ENCODE data around the gene DYNLRB2. TPM values are rescaled to one million over a fixed set of nuclear protein-coding genes. Genes with fewer than 3 reads are reported as not detected.

The DYNLRB2 gene
- total RNA-seq, 1 experiment from 2014 or later, result not detected

GRCh38 chr16:80570106-80570478 is 29.3 kb downstream of the DYNLRB2 start:
- no peak for DNase-seq
- Histone ChIP-seq H3K4me1 (no peaks in the 10 kb centered on the region), H3K27ac (no peak overlapping the region)

GRCh38 chr16:80573700-80574120 is 32.9 kb downstream of the DYNLRB2 start:
- no peak for DNase-seq
- Histone ChIP-seq H3K9me3 (replicated peaks) (no peaks in the 10 kb centered on the region), H3K4me3 (no peak overlapping the region), H3K4me1 (no peaks in the 10 kb centered on the region), H3K27me3 (no peaks in the 10 kb centered on the region), H3K36me3 (no peaks in the 10 kb centered on the region), H3K27ac (no peak overlapping the region)

More at GRCh38 chr16:80570106-80570478, 29.3 kb downstream of the DYNLRB2 start:
- no peaks in the 10 kb centered on the region for H3K9me3 ChIP-seq (replicated peaks)
- H3K27me3 ChIP-seq, result no peaks in the 10 kb centered on the region
- H3K4me3 ChIP-seq, result no peak overlapping the region
- H3K36me3 ChIP-seq, result no peaks in the 10 kb centered on the region

- Histone ChIP-seq H3K4me1 (no peaks in the 10 kb centered on the region), H3K9me3 (replicated peaks) (no peaks in the 10 kb centered on the region), H3K36me3 (no peaks in the 10 kb centered on the region), H3K27me3 (no peaks in the 10 kb centered on the region), H3K4me3 (no peak overlapping the region), H3K27ac (no peak overlapping the region)
- DNase-seq, result no peak
These were observed 35.6 kb downstream of the DYNLRB2 start for GRCh38 chr16:80576343-80576912.

- no peaks in the 10 kb centered on the region for H3K4me1 ChIP-seq
- H3K27ac ChIP-seq, result no peak overlapping the region
- no peaks in the 10 kb centered on the region for H3K27me3 ChIP-seq
- H3K4me3 ChIP-seq, result no peak overlapping the region
- no peaks in the 10 kb centered on the region for H3K36me3 ChIP-seq
- H3K9me3 ChIP-seq (replicated peaks), result no peaks in the 10 kb centered on the region
- no peak for DNase-seq
These were observed 36.9 kb downstream of the DYNLRB2 start for GRCh38 chr16:80577485-80578280.

- no peak overlapping the region for H3K27ac ChIP-seq
These were observed 39.5 kb downstream of the DYNLRB2 start for GRCh38 chr16:80580109-80580832.

GRCh38 chr16:80583466-80583865 is 42.7 kb downstream of the DYNLRB2 start:
- H3K36me3 ChIP-seq, result no peaks in the 10 kb centered on the region
- H3K4me3 ChIP-seq, result no peak overlapping the region
- H3K9me3 ChIP-seq (replicated peaks), result no peaks in the 10 kb centered on the region
- no peak for DNase-seq
- no peak overlapping the region for H3K27ac ChIP-seq
- H3K27me3 ChIP-seq, result no peaks in the 10 kb centered on the region
- no peaks in the 10 kb centered on the region for H3K4me1 ChIP-seq

More at GRCh38 chr16:80580109-80580832, 39.5 kb downstream of the DYNLRB2 start:
- Histone ChIP-seq H3K9me3 (replicated peaks) (no peaks in the 10 kb centered on the region), H3K36me3 (no peaks in the 10 kb centered on the region), H3K27me3 (no peaks in the 10 kb centered on the region), H3K4me1 (no peaks in the 10 kb centered on the region), H3K4me3 (no peak overlapping the region)
- no peak for DNase-seq

GRCh38 chr16:80585764-80586163 is 45.0 kb downstream of the DYNLRB2 start:
- Histone ChIP-seq H3K27ac (no peak overlapping the region), H3K9me3 (replicated peaks) (no peaks in the 10 kb centered on the region), H3K36me3 (no peaks in the 10 kb centered on the region), H3K4me1 (no peaks in the 10 kb centered on the region), H3K4me3 (no peak overlapping the region), H3K27me3 (no peaks in the 10 kb centered on the region)
- no peak for DNase-seq

GRCh38 chr16:80586476-80586875 is 45.7 kb downstream of the DYNLRB2 start:
- no peak for DNase-seq
- Histone ChIP-seq H3K27me3 (no peaks in the 10 kb centered on the region), H3K4me1 (no peaks in the 10 kb centered on the region), H3K9me3 (replicated peaks) (no peaks in the 10 kb centered on the region), H3K36me3 (no peaks in the 10 kb centered on the region), H3K4me3 (no peak overlapping the region), H3K27ac (no peak overlapping the region)

GRCh38 chr16:80587071-80587470 is 46.3 kb downstream of the DYNLRB2 start:
- no peak for DNase-seq
- H3K4me1 ChIP-seq, result no peaks in the 10 kb centered on the region
- H3K27ac ChIP-seq, result no peak overlapping the region

GRCh38 chr16:80591071-80591915 is 50.5 kb downstream of the DYNLRB2 start:
- peak in 1 of 2 experiments; percentile 17 for DNase-seq
- H3K9me3 ChIP-seq (replicated peaks), result no peaks in the 10 kb centered on the region

More at GRCh38 chr16:80587071-80587470, 46.3 kb downstream of the DYNLRB2 start:
- no peaks in the 10 kb centered on the region for H3K9me3 ChIP-seq (replicated peaks)
- H3K36me3 ChIP-seq, result no peaks in the 10 kb centered on the region
- no peak overlapping the region for H3K4me3 ChIP-seq
- no peaks in the 10 kb centered on the region for H3K27me3 ChIP-seq

GRCh38 chr16:80592273-80592672 is 51.5 kb downstream of the DYNLRB2 start:
- Histone ChIP-seq H3K4me1 (no peaks in the 10 kb centered on the region), H3K4me3 (no peak overlapping the region), H3K9me3 (replicated peaks) (no peaks in the 10 kb centered on the region), H3K27me3 (no peaks in the 10 kb centered on the region), H3K27ac (no peak overlapping the region), H3K36me3 (no peaks in the 10 kb centered on the region)
- DNase-seq, result no peak

More at GRCh38 chr16:80591071-80591915, 50.5 kb downstream of the DYNLRB2 start:
- no peaks in the 10 kb centered on the region for H3K36me3 ChIP-seq
- no peaks in the 10 kb centered on the region for H3K27me3 ChIP-seq
- H3K27ac ChIP-seq, result no peak overlapping the region
- no peak overlapping the region for H3K4me3 ChIP-seq
- H3K4me1 ChIP-seq, result no peaks in the 10 kb centered on the region

GRCh38 chr16:80594756-80595155 is 54.0 kb downstream of the DYNLRB2 start:
- no peak for DNase-seq
- Histone ChIP-seq H3K27me3 (no peaks in the 10 kb centered on the region), H3K4me1 (no peaks in the 10 kb centered on the region), H3K27ac (no peak overlapping the region), H3K4me3 (no peak overlapping the region), H3K36me3 (no peaks in the 10 kb centered on the region), H3K9me3 (replicated peaks) (no peaks in the 10 kb centered on the region)

- H3K4me3 ChIP-seq, result no peak overlapping the region
- no peaks in the 10 kb centered on the region for H3K27me3 ChIP-seq
- no peak overlapping the region for H3K27ac ChIP-seq
- no peaks in the 10 kb centered on the region for H3K4me1 ChIP-seq
- H3K9me3 ChIP-seq (replicated peaks), result no peaks in the 10 kb centered on the region
- no peak for DNase-seq
- H3K36me3 ChIP-seq, result no peaks in the 10 kb centered on the region
These were observed 55.9 kb downstream of the DYNLRB2 start for GRCh38 chr16:80596507-80597207.

- no peak for DNase-seq
- H3K36me3 ChIP-seq, result no peaks in the 10 kb centered on the region
- no peaks in the 10 kb centered on the region for H3K9me3 ChIP-seq (replicated peaks)
- no peak overlapping the region for H3K4me3 ChIP-seq
- H3K27me3 ChIP-seq, result no peaks in the 10 kb centered on the region
- H3K27ac ChIP-seq, result no peak overlapping the region
- H3K4me1 ChIP-seq, result no peaks in the 10 kb centered on the region
These were observed 58.7 kb downstream of the DYNLRB2 start for GRCh38 chr16:80599466-80599865.

Data from SJCRH30 (cell line).